Body of pancreas (tissue), 4 donors: Measurements from ENCODE around the gene DUXB. TPM values are rescaled to one million over a fixed set of nuclear protein-coding genes. Genes with fewer than 3 reads are reported as not detected.

Experiments used
- ATAC-seq: fragments of 150-250 bp; one replicate; pipeline ENCODE4 v1.9.1; 2016
- DNase-seq, 4 donors: peaks; one replicate each; pipeline ENCODE4 v3.0.0-alpha.2; 2019
- H3K27ac ChIP-seq, 4 donors: fragments of 200-600 bp; sonication (generic); 1 replicate in 3 of 4; 2 replicates in 1 of 4; pipeline versions ENCODE4 v1.5.1 to v1.6.1; 2016 to 2019; ENCODE audit warnings: mild to moderate bottlenecking in 1 of 4, mixed read lengths in 1 of 4, moderate library complexity in 1 of 4
- H3K27me3 ChIP-seq, 2 donors: fragments of 200-600 bp; sonication (generic); one replicate each; pipeline ENCODE4 v1.6.0; 2016; ENCODE audit warnings: mild to moderate bottlenecking in 1 of 2
- H3K36me3 ChIP-seq, 2 donors: fragments of 200-600 bp; sonication (generic); replicated peaks in 1 of 2; 2 replicates each; pipeline ENCODE4 v1.5.1; 2016; ENCODE audit warnings: low read depth in 2 of 2; ENCODE audit not compliant: insufficient read depth in 1 of 2
- H3K4me1 ChIP-seq: fragments of 200-600 bp; sonication (generic); one replicate; pipeline ENCODE4 v1.6.0; 2016
- H3K4me3 ChIP-seq, 2 donors: fragments of 200-600 bp; sonication (generic); 1 replicate in 1 of 2; 2 replicates in 1 of 2; pipeline ENCODE4 v1.5.1; 2016 to 2019
- H3K9me3 ChIP-seq, 3 donors: fragments of 200-600 bp; sonication (generic); 1 replicate in 2 of 3; 2 replicates in 1 of 3; pipeline ENCODE4 v1.5.1; 2016
- POLR2A ChIP-seq, 3 donors: fragments of 450-650 bp; IDR thresholded peaks; one replicate each; pipeline ENCODE4 v1.6.1; 2016; ENCODE audit warnings: antibody characterized with exemption in 3 of 3, mild to moderate bottlenecking in 2 of 3
- WGBS, 2 donors: methylation state at CpG; one replicate each; pipeline ENCODE4 v1.1.5; 2017; 5-methylcytosine and 5-hydroxymethylcytosine counted together
- intact Hi-C: fragments of 100-400 bp; cut with DNase I; formaldehyde crosslinking; loops from one replicate; pipeline ENCODE4 v1.15.1; 2023
- total RNA-seq, 2 donors: library from RNA; depleted of rRNA; stranded (reverse); fragments of >200 nt; gene quantifications; one replicate each; pipeline ENCODE4 v1.1.0, GENCODE V29; 2016
- TF ChIP-seq, protein P1 (sequence below), 7 experiments: fragments of 450-650 bp in 4 of 7; fragments of 200-600 bp in 3 of 7; sonication (generic) in 3 of 7; IDR thresholded peaks; one replicate each; pipeline ENCODE4 v1.5.1; 2016 to 2019; ENCODE audit warnings: antibody characterized with exemption in 7 of 7

DUXB gene
- total RNA-seq, 2 donors from 2014 or later, result not detected

DNA sequence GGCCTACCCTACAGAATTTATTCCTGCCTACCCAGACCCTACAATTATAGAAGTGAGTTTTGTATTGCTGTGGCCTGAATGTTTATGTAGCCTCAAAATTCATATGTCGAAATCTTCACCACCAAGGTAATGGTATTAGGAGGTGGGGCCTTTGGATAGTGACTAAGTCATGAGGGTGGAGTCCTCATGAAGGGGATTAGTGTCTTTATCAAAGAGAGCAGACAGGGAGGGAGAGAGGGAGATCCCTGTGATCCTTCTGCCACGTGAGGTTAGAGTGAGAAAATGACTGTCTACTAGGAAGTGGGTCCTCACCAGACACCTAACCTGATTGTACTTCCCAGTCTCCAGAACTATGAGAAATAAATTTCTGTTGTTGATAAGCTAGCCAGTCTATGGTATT, 981 bp upstream of the DUXB start:
- intact Hi-C loops, result no loop called here

DNA sequence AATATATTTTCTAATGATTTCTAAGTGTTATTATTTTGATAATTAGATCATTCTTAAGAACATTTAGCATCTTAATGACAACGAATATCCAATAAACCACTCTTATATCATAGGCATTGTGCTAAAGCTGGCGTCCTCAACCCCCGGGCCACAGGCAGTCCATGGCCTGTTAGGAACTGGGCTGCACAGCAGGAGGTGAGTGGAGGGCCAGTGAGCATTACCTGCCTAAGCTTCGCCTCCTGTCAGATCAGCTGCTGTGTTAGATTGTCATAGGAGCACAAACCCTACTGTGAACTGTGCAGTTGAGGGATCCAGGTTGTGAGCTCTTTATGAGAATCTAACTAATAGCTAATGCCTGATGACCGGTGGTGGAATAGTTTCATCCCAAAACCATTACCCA, 3.7 kb downstream of the DUXB start:
- no peaks in the 10 kb centered on the region for H3K4me1 ChIP-seq
- TF ChIP-seq POLR2A (IDR thresholded peaks at IDR 0.05), result no peak
- TF ChIP-seq, protein P1, sequence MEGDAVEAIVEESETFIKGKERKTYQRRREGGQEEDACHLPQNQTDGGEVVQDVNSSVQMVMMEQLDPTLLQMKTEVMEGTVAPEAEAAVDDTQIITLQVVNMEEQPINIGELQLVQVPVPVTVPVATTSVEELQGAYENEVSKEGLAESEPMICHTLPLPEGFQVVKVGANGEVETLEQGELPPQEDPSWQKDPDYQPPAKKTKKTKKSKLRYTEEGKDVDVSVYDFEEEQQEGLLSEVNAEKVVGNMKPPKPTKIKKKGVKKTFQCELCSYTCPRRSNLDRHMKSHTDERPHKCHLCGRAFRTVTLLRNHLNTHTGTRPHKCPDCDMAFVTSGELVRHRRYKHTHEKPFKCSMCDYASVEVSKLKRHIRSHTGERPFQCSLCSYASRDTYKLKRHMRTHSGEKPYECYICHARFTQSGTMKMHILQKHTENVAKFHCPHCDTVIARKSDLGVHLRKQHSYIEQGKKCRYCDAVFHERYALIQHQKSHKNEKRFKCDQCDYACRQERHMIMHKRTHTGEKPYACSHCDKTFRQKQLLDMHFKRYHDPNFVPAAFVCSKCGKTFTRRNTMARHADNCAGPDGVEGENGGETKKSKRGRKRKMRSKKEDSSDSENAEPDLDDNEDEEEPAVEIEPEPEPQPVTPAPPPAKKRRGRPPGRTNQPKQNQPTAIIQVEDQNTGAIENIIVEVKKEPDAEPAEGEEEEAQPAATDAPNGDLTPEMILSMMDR (IDR thresholded peaks at IDR 0.05), result no peak
- ATAC-seq (no peak), DNase-seq (no peak)
- WGBS, 2 donors, result 92% methylated on average over 5 of the region's 5 CpGs
- H3K27me3 ChIP-seq, result no peaks in the 10 kb centered on the region
- no peak overlapping the region for H3K27ac ChIP-seq
- H3K9me3 ChIP-seq, result no peaks in the 10 kb centered on the region
- no peaks in the 10 kb centered on the region for H3K36me3 ChIP-seq
- H3K4me3 ChIP-seq, result no peak overlapping the region
- intact Hi-C loops, result no loop called here

More for the DNA sequence above, 981 bp upstream of the DUXB start:
- H3K27me3 ChIP-seq, result no peaks in the 10 kb centered on the region
- H3K9me3 ChIP-seq, result no peaks in the 10 kb centered on the region
- ATAC-seq (no peak), DNase-seq (no peak)
- TF ChIP-seq POLR2A (IDR thresholded peaks at IDR 0.05), result no peak
- TF ChIP-seq, protein P1 (IDR thresholded peaks at IDR 0.05), result no peak
- WGBS, 2 donors, result 77 to 89% methylated on average over 2 of the region's 2 CpGs
- no peaks in the 10 kb centered on the region for H3K36me3 ChIP-seq
- H3K4me1 ChIP-seq, result no peaks in the 10 kb centered on the region
- H3K27ac ChIP-seq, result no peak overlapping the region
- no peak overlapping the region for H3K4me3 ChIP-seq

DNA sequence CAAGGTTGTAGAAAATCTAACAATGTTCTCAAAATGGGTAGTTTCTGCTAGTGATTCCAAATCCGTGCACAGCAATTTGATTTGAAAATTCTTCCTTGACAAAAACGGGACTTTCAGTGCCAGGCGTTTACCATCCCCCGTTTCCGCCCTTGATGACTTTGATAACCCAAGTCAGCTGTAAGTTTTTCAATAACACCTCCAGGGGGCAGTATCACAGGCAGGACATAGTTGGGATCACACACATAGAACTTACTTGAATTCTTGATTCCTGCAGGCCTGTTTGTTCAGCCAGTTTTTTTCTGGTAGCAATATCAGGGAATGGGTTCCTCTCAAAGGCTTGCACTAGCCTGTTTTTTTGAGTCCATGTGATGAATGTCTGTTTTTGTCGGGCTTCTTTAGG, 5.6 kb downstream of the DUXB start:
- no peaks in the 10 kb centered on the region for H3K36me3 ChIP-seq
- H3K27ac ChIP-seq, result no peak overlapping the region
- 72 to 78% methylated on average over 6 of the region's 6 CpGs for WGBS, 2 donors
- DNase-seq, result no peak
- peaks cover 11% of the 10 kb centered on the region for H3K4me1 ChIP-seq
- intact Hi-C loops, result no loop called here
- no peak overlapping the region for H3K4me3 ChIP-seq
- H3K27me3 ChIP-seq, result no peaks in the 10 kb centered on the region
- TF ChIP-seq, protein P1 (IDR thresholded peaks at IDR 0.05), result peak in 1 of 7 experiments; percentile 7
- TF ChIP-seq POLR2A (IDR thresholded peaks at IDR 0.05), result no peak
- H3K9me3 ChIP-seq, result no peaks in the 10 kb centered on the region
- no peak for ATAC-seq

DNA sequence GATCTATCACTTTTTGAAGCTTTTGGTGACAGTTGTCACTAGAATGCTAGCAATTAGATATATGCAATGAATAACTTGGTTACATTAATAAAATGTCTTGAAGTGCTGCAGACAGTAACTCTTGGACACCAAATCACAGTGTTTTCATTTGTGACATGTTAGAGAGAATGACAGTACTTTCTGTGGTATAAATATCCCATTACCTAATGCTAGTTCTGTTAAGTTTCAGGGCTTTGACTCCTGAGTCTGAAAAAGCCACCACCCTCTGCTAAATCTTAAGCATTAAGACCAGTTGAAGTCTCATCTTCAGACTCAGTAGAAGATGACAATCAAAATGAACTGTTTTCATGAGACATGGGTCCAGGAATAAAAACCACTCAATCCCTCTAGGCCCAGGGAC, 13.9 kb downstream of the DUXB start:
- Histone ChIP-seq H3K36me3 (no peaks in the 10 kb centered on the region), H3K9me3 (no peaks in the 10 kb centered on the region), H3K4me3 (no peak overlapping the region), H3K4me1 (peaks cover 11% of the 10 kb centered on the region), H3K27me3 (no peaks in the 10 kb centered on the region), H3K27ac (no peak overlapping the region)
- intact Hi-C loops, result no loop called here
- ATAC-seq (no peak), DNase-seq (no peak)
- TF ChIP-seq, protein P1 (IDR thresholded peaks at IDR 0.05), result no peak
- TF ChIP-seq POLR2A (IDR thresholded peaks at IDR 0.05), result no peak

DNA sequence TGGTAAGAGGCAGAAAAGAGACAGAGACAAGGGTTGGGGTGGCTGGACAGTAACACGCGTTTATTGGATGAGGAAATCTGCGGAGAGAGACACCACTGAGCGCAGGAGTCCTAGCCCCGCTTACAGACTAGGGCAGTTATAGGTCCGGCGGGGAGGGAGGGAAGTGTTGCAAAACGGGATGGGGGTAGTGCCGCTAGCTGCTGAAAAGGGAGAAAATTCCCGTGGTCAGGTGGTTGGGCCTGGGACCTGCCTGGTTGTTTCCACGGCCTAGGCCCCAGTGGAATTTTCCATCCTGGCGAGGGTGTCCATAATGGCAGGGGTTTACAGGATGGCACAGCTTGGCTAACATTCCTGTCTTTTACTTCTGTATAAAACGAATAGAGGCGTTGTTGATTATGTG, 19.0 kb downstream of the DUXB start:
- 87 to 88% methylated on average over 14 of the region's 14 CpGs for WGBS, 2 donors
- ATAC-seq, result no peak
- Histone ChIP-seq H3K9me3 (no peaks in the 10 kb centered on the region), H3K4me3 (no peak overlapping the region), H3K36me3 (no peaks in the 10 kb centered on the region), H3K27me3 (no peaks in the 10 kb centered on the region), H3K4me1 (peaks cover 5% of the 10 kb centered on the region), H3K27ac (no peak overlapping the region)
- intact Hi-C loops, result no loop called here
- TF ChIP-seq, protein P1 (IDR thresholded peaks at IDR 0.05), result no peak
- no peak for TF ChIP-seq POLR2A (IDR thresholded peaks at IDR 0.05)
- DNase-seq, result no peak
